Panc1 (cell line): ENCODE measurements around the gene PBOV1.

Source experiments
- CTCF ChIP-seq: fragments of 450-650 bp; IDR thresholded peaks from 2 replicates; pipeline ENCODE4 v1.5.1; 2017; ENCODE audit warnings: mild to moderate bottlenecking
- POLR2AphosphoS5 ChIP-seq: IDR thresholded peaks from 2 replicates; pipeline ENCODE4 v1.6.1; 2012; ENCODE audit warnings: mild to moderate bottlenecking, low read depth, low read length, moderate library complexity

GRCh38 chr6:138258991-138259390, 40.7 kb upstream of the PBOV1 start:
- no peak for TF ChIP-seq CTCF
- no peak for TF ChIP-seq POLR2AphosphoS5
